ENCODE results near the gene KCTD18.

GRCh38 chr2:200509612-200510433, at the start of gene KCTD18:
- TF ChIP-seq CTCF (IDR thresholded peaks at IDR 0.05) (peak; percentile 97), SIN3A (IDR thresholded peaks at IDR 0.05; ENCODE audit: borderline replicate concordance, insufficient read depth, low read depth, low read length) (no peak), POLR2AphosphoS5 (IDR thresholded peaks at IDR 0.05; ENCODE audit: low read depth, low read length) (peak; percentile 71; the same call in 1 of the 2 replicates)

Measured in Panc1 (cell line).